Measurements from ENCODE around the gene ZNF844. TPM values are rescaled to one million over a fixed set of nuclear protein-coding genes. Genes with fewer than 3 reads are reported as not detected.

ZNF844 gene
- total RNA-seq, 1 experiment from 2014 or later: 10.5 TPM

GRCh38 chr19:12064590-12065538 lies at the start of gene ZNF844 (continued):
- TF ChIP-seq CREM (CRISPR knock-in tag; IDR thresholded peaks at IDR 0.05) (no peak), ZNF263 (CRISPR knock-in tag; IDR thresholded peaks at IDR 0.05; ENCODE audit: low read depth) (no peak), ATF6 (CRISPR knock-in tag; IDR thresholded peaks at IDR 0.05) (no peak), ZNF671 (CRISPR knock-in tag; IDR thresholded peaks at IDR 0.05) (no peak), MYBL2 (CRISPR knock-in tag; IDR thresholded peaks at IDR 0.05) (no peak), TP53 (CRISPR knock-in tag; IDR thresholded peaks at IDR 0.05) (peak; percentile 60; the same call in 1 of the 2 replicates), ELF4 (CRISPR knock-in tag; IDR thresholded peaks at IDR 0.05; ENCODE audit: low read depth) (no peak), FOXK1 (CRISPR knock-in tag; IDR thresholded peaks at IDR 0.05) (peak; percentile 65; the same call in 1 of the 2 replicates), ZNF416 (CRISPR knock-in tag; IDR thresholded peaks at IDR 0.05) (no peak), NR1H2 (CRISPR knock-in tag; IDR thresholded peaks at IDR 0.05) (no peak), GABPB1 (CRISPR knock-in tag; IDR thresholded peaks at IDR 0.05) (no peak), ZNF121 (CRISPR knock-in tag; IDR thresholded peaks at IDR 0.05) (no peak), TCF7 (CRISPR knock-in tag; IDR thresholded peaks at IDR 0.05; ENCODE audit: low read depth) (no peak), NFYB (CRISPR knock-in tag; conservative IDR thresholded peaks at IDR 0.05; ENCODE audit: low read depth) (peak; percentile 81), IRF2 (CRISPR knock-in tag; IDR thresholded peaks at IDR 0.05; ENCODE audit: borderline replicate concordance, low read depth) (no peak), FOXP1 (CRISPR knock-in tag; IDR thresholded peaks at IDR 0.05; ENCODE audit: borderline replicate concordance) (peak; percentile 30; the same call in 1 of the 2 replicates), ZNF232 (CRISPR knock-in tag; IDR thresholded peaks at IDR 0.05) (peak; percentile 61; the same call in 1 of the 2 replicates), MLX (CRISPR knock-in tag; IDR thresholded peaks at IDR 0.05) (no peak), MAX (CRISPR knock-in tag; IDR thresholded peaks at IDR 0.05) (peak; percentile 54; the same call in 1 of the 2 replicates)
- TF ChIP-seq, protein P1, sequence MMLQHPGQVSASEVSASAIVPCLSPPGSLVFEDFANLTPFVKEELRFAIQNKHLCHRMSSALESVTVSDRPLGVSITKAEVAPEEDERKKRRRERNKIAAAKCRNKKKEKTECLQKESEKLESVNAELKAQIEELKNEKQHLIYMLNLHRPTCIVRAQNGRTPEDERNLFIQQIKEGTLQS (CRISPR knock-in tag; conservative IDR thresholded peaks at IDR 0.05): no peak
- TF ChIP-seq, protein P2, sequence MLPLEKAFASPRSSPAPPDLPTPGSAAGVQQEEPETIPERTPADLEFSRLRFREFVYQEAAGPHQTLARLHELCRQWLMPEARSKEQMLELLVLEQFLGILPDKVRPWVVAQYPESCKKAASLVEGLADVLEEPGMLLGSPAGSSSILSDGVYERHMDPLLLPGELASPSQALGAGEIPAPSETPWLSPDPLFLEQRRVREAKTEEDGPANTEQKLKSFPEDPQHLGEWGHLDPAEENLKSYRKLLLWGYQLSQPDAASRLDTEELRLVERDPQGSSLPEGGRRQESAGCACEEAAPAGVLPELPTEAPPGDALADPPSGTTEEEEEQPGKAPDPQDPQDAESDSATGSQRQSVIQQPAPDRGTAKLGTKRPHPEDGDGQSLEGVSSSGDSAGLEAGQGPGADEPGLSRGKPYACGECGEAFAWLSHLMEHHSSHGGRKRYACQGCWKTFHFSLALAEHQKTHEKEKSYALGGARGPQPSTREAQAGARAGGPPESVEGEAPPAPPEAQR (CRISPR knock-in tag; IDR thresholded peaks at IDR 0.05): no peak
- TF ChIP-seq, protein P3, sequence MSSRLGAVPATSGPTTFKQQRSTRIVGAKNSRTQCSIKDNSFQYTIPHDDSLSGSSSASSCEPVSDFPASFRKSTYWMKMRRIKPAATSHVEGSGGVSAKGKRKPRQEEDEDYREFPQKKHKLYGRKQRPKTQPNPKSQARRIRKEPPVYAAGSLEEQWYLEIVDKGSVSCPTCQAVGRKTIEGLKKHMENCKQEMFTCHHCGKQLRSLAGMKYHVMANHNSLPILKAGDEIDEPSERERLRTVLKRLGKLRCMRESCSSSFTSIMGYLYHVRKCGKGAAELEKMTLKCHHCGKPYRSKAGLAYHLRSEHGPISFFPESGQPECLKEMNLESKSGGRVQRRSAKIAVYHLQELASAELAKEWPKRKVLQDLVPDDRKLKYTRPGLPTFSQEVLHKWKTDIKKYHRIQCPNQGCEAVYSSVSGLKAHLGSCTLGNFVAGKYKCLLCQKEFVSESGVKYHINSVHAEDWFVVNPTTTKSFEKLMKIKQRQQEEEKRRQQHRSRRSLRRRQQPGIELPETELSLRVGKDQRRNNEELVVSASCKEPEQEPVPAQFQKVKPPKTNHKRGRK (CRISPR knock-in tag; IDR thresholded peaks at IDR 0.05; ENCODE audit: borderline replicate concordance): no peak
- TF ChIP-seq, protein P4, sequence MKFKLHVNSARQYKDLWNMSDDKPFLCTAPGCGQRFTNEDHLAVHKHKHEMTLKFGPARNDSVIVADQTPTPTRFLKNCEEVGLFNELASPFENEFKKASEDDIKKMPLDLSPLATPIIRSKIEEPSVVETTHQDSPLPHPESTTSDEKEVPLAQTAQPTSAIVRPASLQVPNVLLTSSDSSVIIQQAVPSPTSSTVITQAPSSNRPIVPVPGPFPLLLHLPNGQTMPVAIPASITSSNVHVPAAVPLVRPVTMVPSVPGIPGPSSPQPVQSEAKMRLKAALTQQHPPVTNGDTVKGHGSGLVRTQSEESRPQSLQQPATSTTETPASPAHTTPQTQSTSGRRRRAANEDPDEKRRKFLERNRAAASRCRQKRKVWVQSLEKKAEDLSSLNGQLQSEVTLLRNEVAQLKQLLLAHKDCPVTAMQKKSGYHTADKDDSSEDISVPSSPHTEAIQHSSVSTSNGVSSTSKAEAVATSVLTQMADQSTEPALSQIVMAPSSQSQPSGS (CRISPR knock-in tag; IDR thresholded peaks at IDR 0.05; ENCODE audit: borderline replicate concordance, low read depth): no peak
- TF ChIP-seq, protein P5, sequence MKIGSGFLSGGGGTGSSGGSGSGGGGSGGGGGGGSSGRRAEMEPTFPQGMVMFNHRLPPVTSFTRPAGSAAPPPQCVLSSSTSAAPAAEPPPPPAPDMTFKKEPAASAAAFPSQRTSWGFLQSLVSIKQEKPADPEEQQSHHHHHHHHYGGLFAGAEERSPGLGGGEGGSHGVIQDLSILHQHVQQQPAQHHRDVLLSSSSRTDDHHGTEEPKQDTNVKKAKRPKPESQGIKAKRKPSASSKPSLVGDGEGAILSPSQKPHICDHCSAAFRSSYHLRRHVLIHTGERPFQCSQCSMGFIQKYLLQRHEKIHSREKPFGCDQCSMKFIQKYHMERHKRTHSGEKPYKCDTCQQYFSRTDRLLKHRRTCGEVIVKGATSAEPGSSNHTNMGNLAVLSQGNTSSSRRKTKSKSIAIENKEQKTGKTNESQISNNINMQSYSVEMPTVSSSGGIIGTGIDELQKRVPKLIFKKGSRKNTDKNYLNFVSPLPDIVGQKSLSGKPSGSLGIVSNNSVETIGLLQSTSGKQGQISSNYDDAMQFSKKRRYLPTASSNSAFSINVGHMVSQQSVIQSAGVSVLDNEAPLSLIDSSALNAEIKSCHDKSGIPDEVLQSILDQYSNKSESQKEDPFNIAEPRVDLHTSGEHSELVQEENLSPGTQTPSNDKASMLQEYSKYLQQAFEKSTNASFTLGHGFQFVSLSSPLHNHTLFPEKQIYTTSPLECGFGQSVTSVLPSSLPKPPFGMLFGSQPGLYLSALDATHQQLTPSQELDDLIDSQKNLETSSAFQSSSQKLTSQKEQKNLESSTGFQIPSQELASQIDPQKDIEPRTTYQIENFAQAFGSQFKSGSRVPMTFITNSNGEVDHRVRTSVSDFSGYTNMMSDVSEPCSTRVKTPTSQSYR (CRISPR knock-in tag; IDR thresholded peaks at IDR 0.05): 0 out of 2 replicates have a peak, but pooled peaks have one; percentile 56
- TF ChIP-seq, protein P6, sequence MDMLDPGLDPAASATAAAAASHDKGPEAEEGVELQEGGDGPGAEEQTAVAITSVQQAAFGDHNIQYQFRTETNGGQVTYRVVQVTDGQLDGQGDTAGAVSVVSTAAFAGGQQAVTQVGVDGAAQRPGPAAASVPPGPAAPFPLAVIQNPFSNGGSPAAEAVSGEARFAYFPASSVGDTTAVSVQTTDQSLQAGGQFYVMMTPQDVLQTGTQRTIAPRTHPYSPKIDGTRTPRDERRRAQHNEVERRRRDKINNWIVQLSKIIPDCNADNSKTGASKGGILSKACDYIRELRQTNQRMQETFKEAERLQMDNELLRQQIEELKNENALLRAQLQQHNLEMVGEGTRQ (CRISPR knock-in tag; IDR thresholded peaks at IDR 0.05): peak; percentile 59
- TF ChIP-seq, protein P7, sequence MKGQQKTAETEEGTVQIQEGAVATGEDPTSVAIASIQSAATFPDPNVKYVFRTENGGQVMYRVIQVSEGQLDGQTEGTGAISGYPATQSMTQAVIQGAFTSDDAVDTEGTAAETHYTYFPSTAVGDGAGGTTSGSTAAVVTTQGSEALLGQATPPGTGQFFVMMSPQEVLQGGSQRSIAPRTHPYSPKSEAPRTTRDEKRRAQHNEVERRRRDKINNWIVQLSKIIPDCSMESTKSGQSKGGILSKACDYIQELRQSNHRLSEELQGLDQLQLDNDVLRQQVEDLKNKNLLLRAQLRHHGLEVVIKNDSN (CRISPR knock-in tag; IDR thresholded peaks at IDR 0.05): peak; percentile 58; the same call in 1 of the 2 replicates
